SU-DHL-6 (cell line): Measurements from ENCODE around the gene ANTXRL.

Source experiments
- EZH2phosphoT487 ChIP-seq: fragments of 200-600 bp; sonication (generic), shearing (Covaris generic); conservative IDR thresholded peaks from 2 replicates; pipeline ENCODE4 v1.6.1; 2018; ENCODE audit warnings: mild to moderate bottlenecking, antibody characterized with exemption, low read length, moderate library complexity, mixed read lengths
- TF ChIP-seq, protein P1 (sequence below): fragments of 200-600 bp; sonication (generic); IDR thresholded peaks from one replicate; pipeline ENCODE4 v1.5.1; 2017; ENCODE audit warnings: antibody characterized with exemption, mild to moderate bottlenecking, low read length, moderate library complexity; ENCODE audit not compliant: insufficient read depth, poor library complexity, severe bottlenecking

DNA sequence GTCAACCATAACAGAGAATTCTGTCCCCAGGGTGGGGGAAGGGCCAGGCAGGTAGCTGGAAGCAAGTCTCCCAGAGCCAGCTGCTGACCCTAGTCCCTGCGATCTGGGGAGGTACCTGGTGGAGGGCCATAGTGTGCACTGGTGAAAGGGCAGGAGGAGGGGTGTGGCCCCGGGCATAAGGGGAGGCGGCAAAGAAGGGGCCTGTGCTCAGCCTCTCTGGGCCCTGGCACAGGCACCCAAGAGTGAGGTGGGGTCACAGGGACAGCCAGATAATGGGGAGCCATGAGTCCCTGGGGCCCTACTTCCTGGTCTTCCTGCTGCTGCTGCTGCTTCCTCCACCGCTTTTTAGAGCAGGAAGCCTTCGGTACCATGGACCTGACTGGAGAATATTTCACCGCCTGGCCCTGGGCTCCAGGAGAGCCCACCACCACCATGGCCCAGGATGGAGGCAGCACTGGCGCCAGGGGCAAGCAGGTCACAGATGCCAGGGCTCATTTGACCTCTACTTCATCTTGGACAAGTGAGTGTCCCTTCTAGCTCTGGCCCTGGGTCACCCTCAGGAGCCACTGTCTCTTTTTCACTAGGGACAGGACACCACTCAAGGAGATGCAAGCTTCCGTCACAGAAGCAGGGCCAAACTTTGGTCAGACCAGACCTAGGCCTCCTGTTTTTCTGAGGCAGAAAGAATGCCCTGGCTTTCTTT, at the start of gene ANTXRL:
- TF ChIP-seq, protein P1, sequence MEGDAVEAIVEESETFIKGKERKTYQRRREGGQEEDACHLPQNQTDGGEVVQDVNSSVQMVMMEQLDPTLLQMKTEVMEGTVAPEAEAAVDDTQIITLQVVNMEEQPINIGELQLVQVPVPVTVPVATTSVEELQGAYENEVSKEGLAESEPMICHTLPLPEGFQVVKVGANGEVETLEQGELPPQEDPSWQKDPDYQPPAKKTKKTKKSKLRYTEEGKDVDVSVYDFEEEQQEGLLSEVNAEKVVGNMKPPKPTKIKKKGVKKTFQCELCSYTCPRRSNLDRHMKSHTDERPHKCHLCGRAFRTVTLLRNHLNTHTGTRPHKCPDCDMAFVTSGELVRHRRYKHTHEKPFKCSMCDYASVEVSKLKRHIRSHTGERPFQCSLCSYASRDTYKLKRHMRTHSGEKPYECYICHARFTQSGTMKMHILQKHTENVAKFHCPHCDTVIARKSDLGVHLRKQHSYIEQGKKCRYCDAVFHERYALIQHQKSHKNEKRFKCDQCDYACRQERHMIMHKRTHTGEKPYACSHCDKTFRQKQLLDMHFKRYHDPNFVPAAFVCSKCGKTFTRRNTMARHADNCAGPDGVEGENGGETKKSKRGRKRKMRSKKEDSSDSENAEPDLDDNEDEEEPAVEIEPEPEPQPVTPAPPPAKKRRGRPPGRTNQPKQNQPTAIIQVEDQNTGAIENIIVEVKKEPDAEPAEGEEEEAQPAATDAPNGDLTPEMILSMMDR, result no peak
- no peak for TF ChIP-seq EZH2phosphoT487
